SK-N-SH (cell line): ENCODE data around the gene RBMS1. TPM values are rescaled to one million over a fixed set of nuclear protein-coding genes. Genes with fewer than 3 reads are reported as not detected.
"Not testable (repeated sequence)": the region's sequence is repeated elsewhere in the genome, so short reads cannot be mapped to it uniquely, and the experiment has no call there.

ENCODE experiments used
- CTCF ChIA-PET: fragments of 300-600, 350-600 bp; formaldehyde crosslinking; extraction: SDS; loops from one replicate; lab custom pipeline; 2021; lab: Yijun Ruan, JAX
- POLR2A ChIA-PET: fragments of 350-600 bp; sonication (Branson Sonifier 250); formaldehyde crosslinking; extraction: SDS; loops from one replicate; lab custom pipeline; 2020; ENCODE audit warnings: antibody characterized with exemption, inconsistent platforms; lab: Yijun Ruan, JAX
- DNase-seq: peaks from one replicate; pipeline ENCODE4 v3.0.0; 2012
- H2AFZ ChIP-seq: fragments of 200-600 bp; sonication (generic); 2 replicates; pipeline ENCODE4 v1.8.1; 2016; ENCODE audit warnings: antibody characterized with exemption, mild to moderate bottlenecking, low read depth
- H3F3A ChIP-seq: fragments of 200-600 bp; sonication (generic); replicated peaks from 2 replicates; pipeline ENCODE3; 2016; ENCODE audit warnings: antibody characterized with exemption, mild to moderate bottlenecking; ENCODE audit not compliant: insufficient read depth
- H3K27ac ChIP-seq, 2 experiments: fragments of 200-500 bp in 1 of 2; fragments of 200-600 bp in 1 of 2; sonication (Bioruptor generic) in 1 of 2; sonication (generic), shearing (Covaris generic) in 1 of 2; 2 replicates each; pipeline versions ENCODE4 v1.5.1 to v1.6.1; 2014 to 2016; ENCODE audit warnings: low read depth in 2 of 2, inconsistent platforms in 1 of 2, low read length in 1 of 2, mild to moderate bottlenecking in 1 of 2, mixed read lengths in 1 of 2
- H3K27me3 ChIP-seq: fragments of 200-600 bp; sonication (generic), shearing (Covaris generic); 2 replicates; pipeline ENCODE4 v1.6.1; 2016; ENCODE audit warnings: mixed run types; ENCODE audit not compliant: insufficient read depth
- H3K36me3 ChIP-seq, 2 experiments: fragments of 200-500 bp in 1 of 2; fragments of 200-600 bp in 1 of 2; sonication (Bioruptor generic) in 1 of 2; sonication (generic) in 1 of 2; replicated peaks in 1 of 2; 2 replicates each; pipeline versions ENCODE3 to v1.5.1; 2014 to 2016; ENCODE audit warnings: low read length in 1 of 2, mild to moderate bottlenecking in 1 of 2; ENCODE audit not compliant: insufficient read depth in 2 of 2, control insufficient read depth in 1 of 2
- H3K4me1 ChIP-seq, 2 experiments: fragments of 200-500 bp in 1 of 2; fragments of 200-600 bp in 1 of 2; sonication (Bioruptor generic) in 1 of 2; sonication (generic), shearing (Covaris generic) in 1 of 2; 2 replicates each; pipeline versions ENCODE4 v1.5.1 to v1.6.1; 2014 to 2016; ENCODE audit warnings: low read depth in 1 of 2, low read length in 1 of 2, mixed run types in 1 of 2; ENCODE audit not compliant: insufficient read depth in 2 of 2, control insufficient read depth in 1 of 2
- H3K4me2 ChIP-seq: fragments of 200-600 bp; sonication (generic), shearing (Covaris generic); 2 replicates; pipeline ENCODE4 v1.6.1; 2017; ENCODE audit warnings: mixed run types
- H3K4me3 ChIP-seq, 2 experiments: fragments of 200-500 bp in 1 of 2; fragments of 200-600 bp in 1 of 2; sonication (Bioruptor generic) in 1 of 2; sonication (generic), shearing (Covaris generic) in 1 of 2; 2 replicates each; pipeline versions ENCODE4 v1.5.1 to v1.8.1; 2014 to 2016; ENCODE audit warnings: low read depth in 2 of 2, inconsistent platforms in 1 of 2, low read length in 1 of 2, mild to moderate bottlenecking in 1 of 2, mixed read lengths in 1 of 2, moderate library complexity in 1 of 2
- H3K79me2 ChIP-seq: fragments of 200-600 bp; sonication (generic); 2 replicates; pipeline ENCODE4 v1.8.1; 2017; ENCODE audit warnings: mild to moderate bottlenecking; ENCODE audit not compliant: insufficient read depth
- H3K9ac ChIP-seq: fragments of 200-600 bp; sonication (generic); 2 replicates; pipeline ENCODE4 v1.6.1; 2017; ENCODE audit warnings: mixed run types
- H3K9me2 ChIP-seq: fragments of 200-600 bp; sonication (generic); 2 replicates; pipeline ENCODE4 v1.6.1; 2017; ENCODE audit warnings: mixed run types
- H3K9me3 ChIP-seq: fragments of 200-600 bp; sonication (generic); 2 replicates; pipeline ENCODE4 v1.6.1; 2017; ENCODE audit warnings: mixed run types, mild to moderate bottlenecking, moderate library complexity
- H4K20me1 ChIP-seq: fragments of 200-600 bp; sonication (generic); 2 replicates; pipeline ENCODE4 v1.6.1; 2017; ENCODE audit warnings: mild to moderate bottlenecking, mixed run types; ENCODE audit not compliant: insufficient read depth
- CTCF ChIP-seq: fragments of 200-600 bp; sonication (generic); IDR thresholded peaks from 2 replicates; pipeline ENCODE4 v1.6.1; 2017; ENCODE audit warnings: antibody characterized with exemption, mild to moderate bottlenecking, moderate library complexity
- EZH2phosphoT487 ChIP-seq: fragments of 200-600 bp; sonication (generic); IDR thresholded peaks from 2 replicates; pipeline ENCODE4 v1.6.1; 2017; ENCODE audit warnings: low read depth, mixed run types, mild to moderate bottlenecking, antibody characterized with exemption, moderate library complexity, borderline replicate concordance
- FOXJ3 ChIP-seq: sonication (generic); formaldehyde crosslinking; IDR thresholded peaks from 2 replicates; pipeline ENCODE4 v1.5.1; 2020; ENCODE audit warnings: mild to moderate bottlenecking, missing genetic modification reagents
- FOXM1 ChIP-seq: IDR thresholded peaks from 2 replicates; pipeline ENCODE4 v1.4.0; 2012; ENCODE audit warnings: low read depth, mild to moderate bottlenecking
- GATA2 ChIP-seq: sonication (generic); formaldehyde crosslinking; IDR thresholded peaks from 2 replicates; pipeline ENCODE4 v1.5.0; 2020; ENCODE audit warnings: mild to moderate bottlenecking, missing genetic modification reagents
- IRF3 ChIP-seq: fragments of 150-350 bp; IDR thresholded peaks from 2 replicates; pipeline ENCODE4 v1.6.1; 2016; ENCODE audit warnings: mild to moderate bottlenecking, low read depth, low read length
- MAX ChIP-seq: IDR thresholded peaks from 2 replicates; pipeline ENCODE4 v1.4.0; 2012; ENCODE audit warnings: low read depth
- MEF2A ChIP-seq: IDR thresholded peaks from 2 replicates; pipeline ENCODE4 v1.4.0; 2012; ENCODE audit warnings: low read depth, borderline replicate concordance
- MXI1 ChIP-seq: IDR thresholded peaks from 2 replicates; pipeline ENCODE4 v1.6.1; 2012; ENCODE audit warnings: mild to moderate bottlenecking, low read depth, low read length, improper control_type of control experiment
- NFIC ChIP-seq: IDR thresholded peaks from 2 replicates; pipeline ENCODE4 v1.4.0; 2012; ENCODE audit warnings: borderline replicate concordance
- NRF1 ChIP-seq: IDR thresholded peaks from 2 replicates; pipeline ENCODE4 v1.6.1; 2012; ENCODE audit warnings: low read depth, mild to moderate bottlenecking, low read length
- PBX3 ChIP-seq: IDR thresholded peaks from 2 replicates; pipeline ENCODE4; 2012
- RFX5 ChIP-seq: IDR thresholded peaks from 2 replicates; pipeline ENCODE4 v1.6.1; 2012; ENCODE audit warnings: mild to moderate bottlenecking, improper control_type of control experiment, low read length
- SIN3A ChIP-seq: IDR thresholded peaks from 2 replicates; pipeline ENCODE4 v1.6.1; 2012; ENCODE audit warnings: low read depth, mild to moderate bottlenecking, low read length, moderate library complexity, borderline replicate concordance
- SMC3 ChIP-seq: IDR thresholded peaks from 2 replicates; pipeline ENCODE4 v1.6.1; 2012; ENCODE audit warnings: low read depth, low read length, improper control_type of control experiment
- TCF12 ChIP-seq: IDR thresholded peaks from 2 replicates; pipeline ENCODE4 v1.4.0; 2012
- TEAD4 ChIP-seq: IDR thresholded peaks from 2 replicates; pipeline ENCODE4 v1.4.0; 2012; ENCODE audit warnings: mild to moderate bottlenecking, borderline replicate concordance; ENCODE audit not compliant: insufficient read depth
- WGBS: methylation state at CpG from one replicate; pipeline ENCODE4 v1.1.6; 2017; ENCODE audit warnings: low lambda C conversion rate; 5-methylcytosine and 5-hydroxymethylcytosine counted together
- polyA plus RNA-seq, 3 experiments: library from polyadenylated mRNA; depleted of rRNA; stranded (reverse); fragments of >200 nt; gene quantifications; 2 replicates each; pipeline ENCODE4 v1.2.3, GENCODE V29; 2012

Gene RBMS1
- polyA plus RNA-seq, 1 of the 3 experiments (the other 2 are of a cell fraction) = 56.5 TPM

- H3K9me3 ChIP-seq = no peaks in the 10 kb centered on the region
- TF ChIP-seq SIN3A (no peak), NFIC (no peak), FOXM1 (no peak), PBX3 (no peak), MEF2A (no peak), CTCF (no peak), TEAD4 (no peak), GATA2 (CRISPR knock-in tag) (no peak), TCF12 (no peak), MXI1 (no peak), IRF3 (no peak), MAX (no peak), FOXJ3 (CRISPR knock-in tag) (no peak), NRF1 (no peak), RFX5 (no peak), EZH2phosphoT487 (no peak), SMC3 (no peak)
- DNase-seq = no peak
- H3K4me1 ChIP-seq = peaks cover 7 to 39% of the 10 kb centered on the region in 2 experiments
- peaks cover 4 to 10% of the 10 kb centered on the region in 2 experiments for H3K36me3 ChIP-seq
- no peak overlapping the region for H3K9ac ChIP-seq
- no peaks in the 10 kb centered on the region for H3K27me3 ChIP-seq
- H4K20me1 ChIP-seq = peaks cover 7% of the 10 kb centered on the region; the same call in 1 of the 2 replicates
- no peak overlapping the region for H3K27ac ChIP-seq
- POLR2A ChIA-PET = no interaction called here
- no peak overlapping the region for H3K4me2 ChIP-seq
- H3K9me2 ChIP-seq = no peaks in the 10 kb centered on the region
- H3K79me2 ChIP-seq = peaks cover 66% of the 10 kb centered on the region; the same call in 1 of the 2 replicates
- WGBS = 97% methylated on average over 4 of the region's 4 CpGs
- peaks cover 37% of the 10 kb centered on the region for H3F3A ChIP-seq
- CTCF ChIA-PET = interaction anchor here (1.4 kb wide), 1 partner anchor 8 kb away, joined by 5 read pairs; no protein-coding TSS in a partner anchor
- no peak overlapping the region for H2AFZ ChIP-seq
- H3K4me3 ChIP-seq = no peak overlapping the region
These were observed 70.5 kb downstream of the RBMS1 start for GRCh38 chr2:160423126-160423525.

GRCh38 chr2:160421646-160422501, 71.7 kb downstream of the RBMS1 start:
- H3K9me2 ChIP-seq, H3K27me3 ChIP-seq, H3K4me2 ChIP-seq, H3K4me3 ChIP-seq, DNase-seq, H3K9me3 ChIP-seq, POLR2A ChIA-PET, H3K36me3 ChIP-seq, H2AFZ ChIP-seq, H3K9ac ChIP-seq, H3K27ac ChIP-seq: not testable (repeated sequence)
- Histone ChIP-seq H3F3A (peaks cover 37% of the 10 kb centered on the region), H3K4me1 (peaks cover 6 to 48% of the 10 kb centered on the region in 2 experiments), H3K79me2 (peaks cover 59% of the 10 kb centered on the region; the same call in 1 of the 2 replicates), H4K20me1 (peaks cover 17% of the 10 kb centered on the region)
- CTCF ChIA-PET = interaction anchor here (1.4 kb wide), 1 partner anchor 10 kb away, joined by 5 read pairs; no protein-coding TSS in a partner anchor
- 87% methylated on average over 3 of the region's 3 CpGs for WGBS
